HT1080 (cell line): Measurements from ENCODE around the gene HTR3A. TPM values are rescaled to one million over a fixed set of nuclear protein-coding genes. Genes with fewer than 3 reads are reported as not detected.

Experiments used
- DNase-seq: peaks from one replicate; pipeline ENCODE4 v3.0.0-alpha.2; 2015; ENCODE audit warnings: low read depth
- total RNA-seq: library from RNA; depleted of rRNA; stranded (reverse); fragments of >200 nt; shearing (Covaris generic); gene quantifications from 2 replicates; pipeline ENCODE4 v1.2.3, GENCODE V29; 2014

The HTR3A gene
- total RNA-seq, 1 experiment from 2014 or later: not detected

- no peak for DNase-seq
Measured at GRCh38 chr11:113977701-113978100, 2.8 kb downstream of the HTR3A start.

- DNase-seq: no peak
Measured at GRCh38 chr11:113979431-113979830, 4.5 kb downstream of the HTR3A start.

- DNase-seq: no peak
Measured at GRCh38 chr11:113980785-113981184, 5.9 kb downstream of the HTR3A start.

GRCh38 chr11:113982306-113982705 is 7.4 kb downstream of the HTR3A start:
- no peak for DNase-seq

- DNase-seq: no peak
Measured at GRCh38 chr11:113984781-113985180, 9.9 kb downstream of the HTR3A start.

- DNase-seq: no peak
Measured at GRCh38 chr11:113985906-113986305, 11.0 kb downstream of the HTR3A start.

- no peak for DNase-seq
Measured at GRCh38 chr11:113986351-113987140, 11.6 kb downstream of the HTR3A start.

- DNase-seq: no peak
Measured at GRCh38 chr11:113989381-113989780, 14.5 kb downstream of the HTR3A start.

GRCh38 chr11:113989916-113990315 is 15.0 kb downstream of the HTR3A start:
- DNase-seq: no peak

GRCh38 chr11:113991170-113991569 is 16.3 kb downstream of the HTR3A start:
- DNase-seq: no peak

- DNase-seq: peak; percentile 13
Measured at GRCh38 chr11:113991718-113992458, 17.0 kb downstream of the HTR3A start.

GRCh38 chr11:113992459-113993110 is 17.7 kb downstream of the HTR3A start:
- DNase-seq: no peak

- no peak for DNase-seq
Measured at GRCh38 chr11:113994077-113994954, 19.4 kb downstream of the HTR3A start.

- DNase-seq: no peak
Measured at GRCh38 chr11:113997473-113997872, 22.6 kb downstream of the HTR3A start.

GRCh38 chr11:113998574-113998973 is 23.7 kb downstream of the HTR3A start:
- DNase-seq: no peak

GRCh38 chr11:114000526-114000925 is 25.6 kb downstream of the HTR3A start:
- no peak for DNase-seq

GRCh38 chr11:114001416-114001815 is 26.5 kb downstream of the HTR3A start:
- no peak for DNase-seq

- DNase-seq: no peak
Measured at GRCh38 chr11:114008331-114008730, 33.4 kb downstream of the HTR3A start.

GRCh38 chr11:114010931-114011330 is 36.0 kb downstream of the HTR3A start:
- no peak for DNase-seq

GRCh38 chr11:114011443-114011842 is 36.5 kb downstream of the HTR3A start:
- no peak for DNase-seq

GRCh38 chr11:114015117-114015516 is 40.2 kb downstream of the HTR3A start:
- DNase-seq: no peak
